Measurements from ENCODE around the gene HADHB. TPM values are rescaled to one million over a fixed set of nuclear protein-coding genes. Genes with fewer than 3 reads are reported as not detected.

Gene HADHB
- 73.1 TPM for total RNA-seq
- polyA plus RNA-seq (ENCODE audit: insufficient read depth in 1 of 8, insufficient read length in 8 of 8, low replicate concordance in 1 of 8) = 100 to 1,000 TPM in 4 of 8 donors, 10 to 100 TPM in 4; 92.0 to 115 (median 99.9) TPM
- long read RNA-seq, donor 1, transcript HADHB-201 (16 exons, 2,044 nt) = major isoform, 20 of 20 reads
- long read RNA-seq, donor 1, partial matches to known transcripts = 0 of 20 reads
- long read RNA-seq, donor 1, other reads (novel, unspliced or antisense) = 0 of 20 reads
- long read RNA-seq, donor 2, partial matches to known transcripts = 0 of 3 reads
- long read RNA-seq, donor 2, other reads (novel, unspliced or antisense) = 0 of 3 reads
- long read RNA-seq, donor 3, transcript HADHB-201 (16 exons, 2,044 nt) = major isoform, 25 of 28 reads
- long read RNA-seq, donor 3, partial matches to known transcripts = 0 of 28 reads
- long read RNA-seq, donor 3, other reads (novel, unspliced or antisense) = 0 of 28 reads
- long read RNA-seq, donor 4, transcript HADHB-201 (16 exons, 2,044 nt) = major isoform, 22 of 63 reads
- long read RNA-seq, donor 4, partial matches to known transcripts = 24 of 63 reads
- long read RNA-seq, donor 4, other reads (novel, unspliced or antisense) = 17 of 63 reads
- long read RNA-seq, donor 5, transcript HADHB-201 (16 exons, 2,044 nt) = major isoform, 73 of 88 reads
- long read RNA-seq, donor 5, partial matches to known transcripts = 13 of 88 reads
- long read RNA-seq, donor 5, other reads (novel, unspliced or antisense) = 0 of 88 reads
- long read RNA-seq, donor 6, transcript HADHB-201 (16 exons, 2,044 nt) = major isoform, 39 of 53 reads
- long read RNA-seq, donor 6, partial matches to known transcripts = 11 of 53 reads
- long read RNA-seq, donor 6, other reads (novel, unspliced or antisense) = 0 of 53 reads
- long read RNA-seq, donor 7, transcript HADHB-201 (16 exons, 2,044 nt) = major isoform, 39 of 45 reads
- long read RNA-seq, donor 7, partial matches to known transcripts = 5 of 45 reads
- long read RNA-seq, donor 7, other reads (novel, unspliced or antisense) = 0 of 45 reads
- long read RNA-seq, donor 8, transcript HADHB-201 (16 exons, 2,044 nt) = major isoform, 24 of 47 reads
- long read RNA-seq, donor 8, partial matches to known transcripts = 20 of 47 reads
- long read RNA-seq, donor 8, other reads (novel, unspliced or antisense) = 0 of 47 reads
- long read RNA-seq, donor 9, transcript HADHB-201 (16 exons, 2,044 nt) = major isoform, 23 of 24 reads
- long read RNA-seq, donor 9, partial matches to known transcripts = 0 of 24 reads
- long read RNA-seq, donor 9, other reads (novel, unspliced or antisense) = 0 of 24 reads
- long read RNA-seq, donor 10, transcript HADHB-201 (16 exons, 2,044 nt) = major isoform, 34 of 43 reads
- long read RNA-seq, donor 10, partial matches to known transcripts = 6 of 43 reads
- long read RNA-seq, donor 10, other reads (novel, unspliced or antisense) = 0 of 43 reads
- long read RNA-seq, donor 11, transcript HADHB-201 (16 exons, 2,044 nt) = major isoform, 30 of 31 reads
- long read RNA-seq, donor 11, partial matches to known transcripts = 0 of 31 reads
- long read RNA-seq, donor 11, other reads (novel, unspliced or antisense) = 0 of 31 reads

DNA sequence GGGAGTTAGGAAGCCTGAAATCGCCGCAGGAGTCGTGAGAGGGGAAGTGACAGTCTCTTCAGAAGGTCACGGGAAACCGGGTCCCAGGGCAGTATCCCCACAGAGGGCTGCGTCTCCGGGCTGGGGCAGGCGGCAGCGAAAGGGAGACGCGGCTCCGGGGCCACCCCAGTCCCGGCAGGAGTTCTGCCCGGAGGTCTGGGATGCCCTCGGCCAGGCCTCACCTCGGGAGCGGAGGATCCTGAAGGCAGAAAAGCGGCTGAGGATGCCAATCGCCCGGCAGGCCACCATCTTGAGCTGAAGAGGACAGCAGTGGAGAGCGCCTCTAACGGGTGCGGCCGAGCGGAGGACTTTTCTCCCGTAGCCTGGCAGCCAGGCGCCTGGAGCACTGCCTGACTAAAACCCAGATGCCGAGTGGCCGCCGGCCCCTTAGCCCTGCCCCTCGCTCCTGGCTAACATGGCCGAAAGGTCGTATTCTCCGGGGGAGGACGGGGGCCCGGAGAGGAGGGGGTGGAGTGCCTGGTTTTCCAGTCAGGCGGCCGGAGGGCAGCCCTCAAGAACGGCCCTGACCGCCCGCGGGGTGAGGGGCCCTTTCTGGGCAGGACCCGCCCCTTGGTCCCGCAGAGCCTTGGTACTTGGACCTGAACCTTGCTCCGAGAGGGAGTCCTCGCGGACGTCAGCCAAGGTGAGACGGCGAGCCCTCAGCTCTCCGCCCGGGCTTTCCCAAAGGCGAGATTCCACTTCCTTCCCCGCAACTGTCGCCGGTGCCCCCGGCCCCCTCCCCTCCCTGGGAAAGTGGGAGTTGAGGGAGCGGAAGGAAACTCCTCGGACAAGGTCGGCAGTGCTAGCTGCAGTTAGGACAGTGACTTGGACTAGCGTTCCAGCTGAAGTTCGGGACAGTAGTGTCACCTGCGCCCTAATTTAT, at the start of gene HADHB, which contains the start of gene HADHA:
Gene HADHB (plus strand): TSS at position 631 of the 922 bp plus-strand sequence. CDS start 9,316 bp downstream, outside the sequence.
Gene HADHA (minus strand): TSS at position 324 of the 922 bp plus-strand sequence. CDS start 36 bp downstream, at position 288.
- H3K9me3 ChIP-seq (replicated peaks; ENCODE audit: control insufficient read depth, low read depth, low read length) = no peaks in the 10 kb centered on the region
- under 1% methylated on average over 46 of the region's 63 CpGs for WGBS (ENCODE audit: insufficient coverage)
- peak; percentile 95 for DNase-seq
- no peaks in the 10 kb centered on the region for H3K36me3 ChIP-seq (ENCODE audit: control insufficient read depth, insufficient read depth, low read length)
- H3K27me3 ChIP-seq (ENCODE audit: control insufficient read depth, insufficient read depth, low read length) = no peaks in the 10 kb centered on the region
- H3K4me1 ChIP-seq (ENCODE audit: control insufficient read depth, insufficient read depth, low read length) = peaks cover 15% of the 10 kb centered on the region
- H3K27ac ChIP-seq (ENCODE audit: low read length) = peak within 1 kb of the TSS; percentile 99
- peak within 1 kb of the TSS; percentile 96 for H3K4me3 ChIP-seq (ENCODE audit: low read length)

DNA sequence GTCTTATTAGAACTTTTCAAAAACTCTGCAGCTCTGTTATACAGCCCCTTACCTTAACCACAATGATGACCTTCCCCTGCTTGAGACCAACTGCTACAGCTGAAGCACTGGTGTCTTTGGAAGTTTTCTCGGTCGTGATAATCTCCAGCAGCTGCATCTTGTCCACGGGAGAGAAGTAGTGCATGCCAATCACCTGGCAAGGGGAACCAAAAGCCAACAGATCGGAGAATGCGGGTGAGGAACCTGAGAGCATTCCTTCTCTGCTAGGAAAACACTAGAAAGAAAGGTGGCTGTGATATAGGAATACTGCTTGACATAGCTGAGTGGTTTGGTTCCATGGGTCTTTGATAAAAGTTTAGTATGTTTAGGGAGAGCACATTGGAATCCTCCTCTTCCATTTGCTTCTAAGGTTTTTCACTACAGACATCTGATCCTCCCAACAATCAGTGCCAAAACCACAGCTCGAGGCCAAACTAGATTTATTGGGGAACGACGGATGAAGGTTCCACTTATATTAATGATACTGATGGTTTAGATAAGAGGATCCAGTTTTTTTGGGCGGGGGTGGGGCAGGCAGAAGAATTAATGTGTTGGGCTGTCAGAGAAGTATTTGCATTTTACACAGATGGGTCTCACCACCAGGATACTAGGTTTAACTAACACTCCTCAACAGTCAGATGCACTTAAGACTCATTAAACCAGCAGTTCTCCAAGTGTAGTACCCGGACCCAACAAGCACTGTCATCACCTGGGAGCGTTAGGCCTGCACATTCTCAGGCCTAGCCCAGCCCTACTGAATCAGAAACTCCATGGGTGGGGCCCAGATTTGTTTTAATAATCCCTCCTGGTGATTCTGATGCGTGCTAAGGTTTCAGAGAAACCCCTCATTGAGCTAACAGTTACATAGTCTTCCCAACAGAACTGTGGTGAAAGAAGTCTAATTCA, 49.4 kb upstream of the HADHB start:
- no peak for DNase-seq
- Histone ChIP-seq H3K27me3 (ENCODE audit: control insufficient read depth, insufficient read depth, low read length) (no peaks in the 10 kb centered on the region), H3K27ac (ENCODE audit: low read length) (no peak overlapping the region), H3K9me3 (replicated peaks; ENCODE audit: control insufficient read depth, low read depth, low read length) (no peaks in the 10 kb centered on the region), H3K4me1 (ENCODE audit: control insufficient read depth, insufficient read depth, low read length) (peaks cover 4% of the 10 kb centered on the region), H3K36me3 (ENCODE audit: control insufficient read depth, insufficient read depth, low read length) (peaks cover 87% of the 10 kb centered on the region), H3K4me3 (ENCODE audit: low read length) (no peak overlapping the region)
- 61% methylated on average over 6 of the region's 12 CpGs for WGBS (ENCODE audit: insufficient coverage)

DNA sequence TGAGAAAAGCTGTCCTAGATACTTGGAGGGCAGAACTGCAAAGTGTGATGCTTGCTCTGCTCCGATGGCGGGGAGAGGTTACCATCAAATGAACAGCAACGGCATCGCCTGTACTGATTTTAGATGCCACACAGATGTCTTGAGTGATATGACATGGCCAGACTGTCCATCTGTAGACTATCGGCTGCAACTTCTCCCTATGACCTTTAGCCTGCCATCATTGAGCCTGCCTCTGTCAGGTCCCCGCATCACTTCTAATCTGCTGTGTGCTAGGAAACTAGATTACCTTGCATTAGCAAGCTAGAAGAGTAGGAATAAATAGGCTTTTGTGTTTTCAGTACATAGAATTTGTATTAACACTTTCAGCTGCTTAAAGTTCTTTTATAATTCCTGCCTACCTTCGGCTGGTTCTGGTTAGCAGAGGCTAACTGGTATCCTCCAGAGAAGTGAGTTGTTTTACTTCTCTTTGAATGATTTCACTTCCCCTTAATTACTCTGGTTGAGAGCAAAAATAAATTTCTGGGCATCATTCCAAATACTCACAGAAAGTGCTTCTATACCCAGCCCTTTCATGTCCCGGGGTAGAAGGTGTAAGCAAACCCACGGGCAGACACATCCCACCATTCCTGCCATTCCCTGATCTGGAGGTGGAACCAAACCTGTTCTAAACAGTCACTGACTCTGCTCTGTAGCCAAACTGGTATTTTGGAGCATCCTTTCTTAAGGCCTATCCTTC, 47.9 kb upstream of the HADHB start:
- 94% methylated on average over 6 of the region's 9 CpGs for WGBS (ENCODE audit: insufficient coverage)
- Histone ChIP-seq H3K27me3 (ENCODE audit: control insufficient read depth, insufficient read depth, low read length) (no peaks in the 10 kb centered on the region), H3K9me3 (replicated peaks; ENCODE audit: control insufficient read depth, low read depth, low read length) (no peaks in the 10 kb centered on the region), H3K27ac (ENCODE audit: low read length) (no peak overlapping the region), H3K36me3 (ENCODE audit: control insufficient read depth, insufficient read depth, low read length) (peaks cover 82% of the 10 kb centered on the region), H3K4me3 (ENCODE audit: low read length) (no peak overlapping the region), H3K4me1 (ENCODE audit: control insufficient read depth, insufficient read depth, low read length) (peaks cover 4% of the 10 kb centered on the region)
- peak; percentile 59 for DNase-seq

- 90% methylated on average over 2 of the region's 4 CpGs for WGBS (ENCODE audit: insufficient coverage)
- Histone ChIP-seq H3K27ac (ENCODE audit: low read length) (no peak overlapping the region), H3K27me3 (ENCODE audit: control insufficient read depth, insufficient read depth, low read length) (no peaks in the 10 kb centered on the region), H3K9me3 (replicated peaks; ENCODE audit: control insufficient read depth, low read depth, low read length) (no peaks in the 10 kb centered on the region), H3K36me3 (ENCODE audit: control insufficient read depth, insufficient read depth, low read length) (peaks cover 79% of the 10 kb centered on the region), H3K4me1 (ENCODE audit: control insufficient read depth, insufficient read depth, low read length) (peaks cover 4% of the 10 kb centered on the region), H3K4me3 (ENCODE audit: low read length) (no peak overlapping the region)
- DNase-seq = no peak
These were observed 47.2 kb upstream of the HADHB start for GRCh38 chr2:26197516-26197915.

- no peak for DNase-seq
- no peak overlapping the region for H3K4me3 ChIP-seq (ENCODE audit: low read length)
- no peaks in the 10 kb centered on the region for H3K9me3 ChIP-seq (replicated peaks; ENCODE audit: control insufficient read depth, low read depth, low read length)
- H3K27me3 ChIP-seq (ENCODE audit: control insufficient read depth, insufficient read depth, low read length) = no peaks in the 10 kb centered on the region
- H3K36me3 ChIP-seq (ENCODE audit: control insufficient read depth, insufficient read depth, low read length) = peaks cover 53% of the 10 kb centered on the region
- no peak overlapping the region for H3K27ac ChIP-seq (ENCODE audit: low read length)
- no peaks in the 10 kb centered on the region for H3K4me1 ChIP-seq (ENCODE audit: control insufficient read depth, insufficient read depth, low read length)
- WGBS (ENCODE audit: insufficient coverage) = no CpG with 5 or more reads among the region's 1 CpG
These were observed 41.7 kb upstream of the HADHB start for GRCh38 chr2:26202981-26203490.

DNA sequence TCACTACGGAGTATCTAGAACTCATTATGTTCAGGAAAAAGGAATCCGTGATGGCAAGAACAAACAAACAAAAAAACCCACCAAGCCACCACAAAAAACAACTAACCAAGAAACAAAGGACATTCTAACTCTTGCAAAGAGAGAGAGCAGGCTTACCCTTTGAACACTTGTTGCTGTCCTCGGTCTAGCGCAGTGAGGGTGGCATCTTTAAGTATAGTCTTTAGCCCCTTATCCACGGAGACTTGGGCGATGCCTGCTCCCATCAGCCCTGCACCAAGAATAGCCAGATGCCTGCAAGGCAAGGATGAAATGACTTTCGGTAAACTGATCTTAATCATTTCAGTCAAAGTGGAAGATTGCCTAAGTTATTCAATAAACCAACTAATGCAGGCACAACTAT, 40.8 kb upstream of the HADHB start:
- H3K9me3 ChIP-seq (replicated peaks; ENCODE audit: control insufficient read depth, low read depth, low read length) = no peaks in the 10 kb centered on the region
- no peaks in the 10 kb centered on the region for H3K27me3 ChIP-seq (ENCODE audit: control insufficient read depth, insufficient read depth, low read length)
- H3K36me3 ChIP-seq (ENCODE audit: control insufficient read depth, insufficient read depth, low read length) = peaks cover 53% of the 10 kb centered on the region
- no peak overlapping the region for H3K4me3 ChIP-seq (ENCODE audit: low read length)
- 95% methylated on average over 4 of the region's 7 CpGs for WGBS (ENCODE audit: insufficient coverage)
- no peak overlapping the region for H3K27ac ChIP-seq (ENCODE audit: low read length)
- no peak for DNase-seq
- H3K4me1 ChIP-seq (ENCODE audit: control insufficient read depth, insufficient read depth, low read length) = no peaks in the 10 kb centered on the region

DNA sequence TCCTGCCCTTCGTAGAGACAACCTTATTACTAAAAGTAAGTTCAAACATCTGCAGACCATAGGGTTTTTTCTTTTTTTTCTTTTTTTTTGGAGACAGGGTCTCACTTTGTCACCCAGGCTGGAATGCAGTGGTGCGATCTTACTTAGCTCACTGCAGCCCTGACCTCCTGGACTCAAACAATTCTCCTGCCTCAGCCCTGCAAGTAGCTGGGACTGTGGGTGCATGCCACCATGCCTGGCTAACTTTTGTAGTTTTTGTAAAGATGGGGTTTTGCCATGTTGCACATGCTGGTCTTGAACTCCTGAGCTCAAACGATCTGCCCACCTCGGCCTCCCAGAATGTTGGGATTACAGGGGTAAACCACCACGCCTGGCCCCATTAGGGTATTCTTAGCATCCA, 32.7 kb upstream of the HADHB start:
- no CpG with 5 or more reads among the region's 5 CpGs for WGBS (ENCODE audit: insufficient coverage)
- Histone ChIP-seq H3K9me3 (replicated peaks; ENCODE audit: control insufficient read depth, low read depth, low read length) (no peaks in the 10 kb centered on the region), H3K27me3 (ENCODE audit: control insufficient read depth, insufficient read depth, low read length) (no peaks in the 10 kb centered on the region), H3K4me3 (ENCODE audit: low read length) (no peak overlapping the region), H3K4me1 (ENCODE audit: control insufficient read depth, insufficient read depth, low read length) (no peaks in the 10 kb centered on the region), H3K27ac (ENCODE audit: low read length) (no peak overlapping the region), H3K36me3 (ENCODE audit: control insufficient read depth, insufficient read depth, low read length) (peaks cover 56% of the 10 kb centered on the region)
- DNase-seq = no peak

Data from muscle of leg (tissue), 16 donors.